Mucosa of descending colon (tissue), 3 donors: ENCODE results near the gene BCL2. TPM values are rescaled to one million over a fixed set of nuclear protein-coding genes. Genes with fewer than 3 reads are reported as not detected.

ENCODE experiments used
- ATAC-seq: fragments of 200-7000 bp; cut with Tn5 transposase; one replicate; pipeline ENCODE4 v1.9.1; 2020; ENCODE audit warnings: mild to moderate bottlenecking, moderate library complexity
- DNase-seq, 3 donors: peaks; one replicate each; pipeline ENCODE4 v3.0.0-alpha.2; 2020
- H3K36me3 ChIP-seq: fragments of 200-600 bp; one replicate; pipeline ENCODE4 v1.8.0; 2021; ENCODE audit warnings: low read depth, mild to moderate bottlenecking
- H3K4me1 ChIP-seq: fragments of 200-600 bp; one replicate; pipeline ENCODE4 v1.8.0; 2021; ENCODE audit warnings: low read depth, mild to moderate bottlenecking
- H3K4me3 ChIP-seq: fragments of 200-600 bp; one replicate; pipeline ENCODE4 v1.8.0; 2021; ENCODE audit warnings: mild to moderate bottlenecking
- H3K9me3 ChIP-seq: fragments of 200-600 bp; one replicate; pipeline ENCODE4 v1.8.0; 2021; ENCODE audit warnings: mild to moderate bottlenecking
- intact Hi-C, 2 donors: fragments of 100-400 bp; cut with DNase I in 1 of 2; cut with micrococcal nuclease in 1 of 2; formaldehyde crosslinking; loops; one replicate each; pipeline versions ENCODE4 v1.11.0 to v1.11.1; 2022; cut with DNase I, micrococcal nuclease
- total RNA-seq, 3 donors: library from RNA; stranded (reverse); fragmentation: NEBNext Ultra II Directional in 2 of 3; extraction: Animal tissue kit (Norgen Biotek cat#: 25700) in 2 of 3; gene quantifications; one replicate each; pipeline versions ENCODE4 v1.2.1 to v1.2.4, GENCODE V29; 2021 to 2023
- TF ChIP-seq, protein P1 (sequence below): fragments of 200-600 bp; IDR thresholded peaks from one replicate; pipeline ENCODE4 v1.8.0; 2022; ENCODE audit warnings: antibody characterized with exemption, mild to moderate bottlenecking
- donor health status: DM: no; HTN: no; CAD: no; lungs with moderate emphysema.
- donor health status: DM: no; HTN: no; CAD: no.
- donor health status: DM: no; HTN: yes; CAD: no.

Gene BCL2
- total RNA-seq, 3 donors from 2014 or later: 17.7 to 25.7 (median 20.5) TPM

DNA sequence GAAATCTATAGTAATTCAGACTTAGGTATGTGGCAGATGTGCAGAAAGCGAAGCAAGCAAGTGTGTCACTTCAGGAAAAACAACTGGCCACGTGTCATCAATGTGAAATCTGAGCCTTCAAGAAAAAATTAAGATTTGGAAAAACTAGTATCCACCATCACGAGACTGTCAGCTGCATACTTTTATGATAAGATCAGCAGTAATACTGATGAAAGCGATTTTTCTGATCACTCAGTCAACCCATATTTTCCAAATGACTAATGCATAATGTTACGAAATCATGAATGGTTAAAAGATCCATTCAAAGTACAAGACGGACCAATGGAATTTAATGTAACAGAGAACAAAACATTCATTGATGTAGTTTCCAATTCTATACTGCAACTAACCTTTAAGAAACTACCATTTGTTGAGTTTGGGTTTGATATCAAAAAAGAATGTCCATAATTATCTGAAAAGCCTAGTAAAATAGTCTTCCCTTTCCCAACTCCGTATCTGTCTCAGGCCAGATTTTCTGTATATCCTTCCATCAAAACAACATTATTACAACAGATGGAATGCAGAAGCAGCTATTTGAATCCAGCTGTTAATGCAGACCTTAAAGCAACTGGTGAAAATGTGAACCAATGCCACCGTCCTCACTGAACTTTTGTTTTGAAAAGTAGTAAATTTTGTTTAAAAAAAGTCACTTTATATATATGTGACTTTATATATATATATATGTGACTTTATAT, 17.0 kb upstream of the BCL2 start:
- H3K36me3 ChIP-seq: peaks cover 6% of the 10 kb centered on the region
- H3K4me3 ChIP-seq: no peak overlapping the region
- DNase-seq (no peak), ATAC-seq (no peak)
- TF ChIP-seq, protein P1, sequence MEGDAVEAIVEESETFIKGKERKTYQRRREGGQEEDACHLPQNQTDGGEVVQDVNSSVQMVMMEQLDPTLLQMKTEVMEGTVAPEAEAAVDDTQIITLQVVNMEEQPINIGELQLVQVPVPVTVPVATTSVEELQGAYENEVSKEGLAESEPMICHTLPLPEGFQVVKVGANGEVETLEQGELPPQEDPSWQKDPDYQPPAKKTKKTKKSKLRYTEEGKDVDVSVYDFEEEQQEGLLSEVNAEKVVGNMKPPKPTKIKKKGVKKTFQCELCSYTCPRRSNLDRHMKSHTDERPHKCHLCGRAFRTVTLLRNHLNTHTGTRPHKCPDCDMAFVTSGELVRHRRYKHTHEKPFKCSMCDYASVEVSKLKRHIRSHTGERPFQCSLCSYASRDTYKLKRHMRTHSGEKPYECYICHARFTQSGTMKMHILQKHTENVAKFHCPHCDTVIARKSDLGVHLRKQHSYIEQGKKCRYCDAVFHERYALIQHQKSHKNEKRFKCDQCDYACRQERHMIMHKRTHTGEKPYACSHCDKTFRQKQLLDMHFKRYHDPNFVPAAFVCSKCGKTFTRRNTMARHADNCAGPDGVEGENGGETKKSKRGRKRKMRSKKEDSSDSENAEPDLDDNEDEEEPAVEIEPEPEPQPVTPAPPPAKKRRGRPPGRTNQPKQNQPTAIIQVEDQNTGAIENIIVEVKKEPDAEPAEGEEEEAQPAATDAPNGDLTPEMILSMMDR: no peak
- no peaks in the 10 kb centered on the region for H3K4me1 ChIP-seq
- intact Hi-C loops: no loop called here
- no peaks in the 10 kb centered on the region for H3K9me3 ChIP-seq

DNA sequence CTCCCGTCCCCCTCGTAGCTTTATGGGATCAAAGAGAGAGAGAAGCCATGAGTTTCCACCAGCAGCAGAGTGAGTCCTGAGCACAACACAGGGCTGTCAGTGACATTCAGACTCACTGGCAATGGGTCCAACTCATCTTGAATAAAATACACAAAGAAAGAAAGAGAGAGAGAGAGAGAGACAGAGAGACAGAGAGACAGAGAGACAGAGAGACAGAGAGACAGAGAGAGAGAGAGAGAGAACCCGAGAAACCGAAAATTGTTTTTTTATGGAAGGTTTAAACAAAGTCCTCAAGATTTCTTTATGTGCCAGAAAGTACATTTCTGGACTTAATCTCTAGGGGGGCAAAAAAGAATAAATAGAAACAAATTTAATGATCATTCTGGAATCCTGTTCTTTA, 11.5 kb upstream of the BCL2 start:
- intact Hi-C loops: loop anchor here in 1 of 2 donors (5.0 kb wide), 1 partner anchor 204 kb away; no protein-coding TSS in a partner anchor
- TF ChIP-seq, protein P1: no peak
- ATAC-seq (no peak), DNase-seq (no peak)
- Histone ChIP-seq H3K36me3 (peaks cover 6% of the 10 kb centered on the region), H3K4me1 (no peaks in the 10 kb centered on the region), H3K4me3 (no peak overlapping the region), H3K9me3 (no peaks in the 10 kb centered on the region)

DNA sequence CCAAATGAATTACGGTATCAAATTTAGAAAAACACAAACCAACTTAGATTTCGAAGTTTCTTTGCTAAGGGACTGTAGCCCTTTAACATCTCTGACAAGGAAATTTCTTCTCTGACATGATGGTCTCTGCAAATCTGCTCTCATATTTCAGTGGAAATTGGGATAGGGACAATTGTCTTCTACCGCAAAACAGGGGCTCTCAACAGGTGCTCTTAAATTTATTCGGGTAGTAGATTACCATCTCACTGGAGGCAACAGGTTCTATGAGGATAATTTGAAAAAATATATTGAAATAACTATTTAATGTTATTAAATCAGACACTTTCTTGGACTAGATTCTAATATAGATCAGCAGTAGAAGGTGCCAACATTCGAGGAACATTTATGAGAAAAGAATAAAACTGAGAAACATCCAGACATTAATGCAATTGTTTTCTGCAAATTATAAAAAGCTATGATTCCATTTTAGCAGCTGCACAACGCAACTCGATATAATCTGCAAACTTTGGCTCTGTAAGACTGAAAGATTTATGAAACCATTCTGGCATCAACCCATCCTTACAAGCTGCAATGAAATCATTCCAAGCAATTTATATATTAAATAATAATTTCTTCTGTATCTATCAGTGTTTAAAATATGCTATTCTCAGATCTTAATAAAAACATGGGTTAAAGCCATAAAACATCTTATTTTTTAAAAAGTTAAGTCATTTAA, 10.0 kb upstream of the BCL2 start:
- Histone ChIP-seq H3K4me3 (no peak overlapping the region), H3K36me3 (peaks cover 2% of the 10 kb centered on the region), H3K4me1 (no peaks in the 10 kb centered on the region), H3K9me3 (no peaks in the 10 kb centered on the region)
- DNase-seq (no peak), ATAC-seq (no peak)
- intact Hi-C loops: loop anchor here in 1 of 2 donors (5.0 to 10.0 kb wide), 2 partner anchors 202 to 315 kb away; no protein-coding TSS in a partner anchor
- TF ChIP-seq, protein P1: no peak

DNA sequence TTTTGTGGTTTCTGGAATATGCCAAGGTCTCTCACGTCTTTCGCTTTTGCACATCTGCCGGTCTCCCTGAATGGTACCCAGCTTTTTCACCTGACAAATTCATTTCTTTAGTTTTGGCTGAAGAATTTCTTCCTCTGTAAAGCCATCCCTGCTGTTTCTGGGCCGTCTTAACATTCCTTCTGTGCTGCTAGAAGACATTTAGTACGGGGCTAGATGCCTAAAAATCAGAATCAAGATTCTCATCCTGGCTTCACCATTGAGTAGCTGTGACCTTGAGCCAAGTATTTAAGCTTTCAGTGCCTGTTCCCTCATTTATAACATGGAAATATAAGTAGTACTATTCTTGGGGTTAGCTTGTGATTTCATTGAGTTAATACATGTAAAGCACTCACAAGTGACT, 6.4 kb upstream of the BCL2 start:
- Histone ChIP-seq H3K36me3 (no peaks in the 10 kb centered on the region), H3K9me3 (no peaks in the 10 kb centered on the region), H3K4me3 (no peak overlapping the region), H3K4me1 (no peaks in the 10 kb centered on the region)
- TF ChIP-seq, protein P1: no peak
- DNase-seq: no peak
- intact Hi-C loops: loop anchor here in 1 of 2 donors (10.0 kb wide), 1 partner anchor 311 kb away; no protein-coding TSS in a partner anchor
- ATAC-seq: no peak

DNA sequence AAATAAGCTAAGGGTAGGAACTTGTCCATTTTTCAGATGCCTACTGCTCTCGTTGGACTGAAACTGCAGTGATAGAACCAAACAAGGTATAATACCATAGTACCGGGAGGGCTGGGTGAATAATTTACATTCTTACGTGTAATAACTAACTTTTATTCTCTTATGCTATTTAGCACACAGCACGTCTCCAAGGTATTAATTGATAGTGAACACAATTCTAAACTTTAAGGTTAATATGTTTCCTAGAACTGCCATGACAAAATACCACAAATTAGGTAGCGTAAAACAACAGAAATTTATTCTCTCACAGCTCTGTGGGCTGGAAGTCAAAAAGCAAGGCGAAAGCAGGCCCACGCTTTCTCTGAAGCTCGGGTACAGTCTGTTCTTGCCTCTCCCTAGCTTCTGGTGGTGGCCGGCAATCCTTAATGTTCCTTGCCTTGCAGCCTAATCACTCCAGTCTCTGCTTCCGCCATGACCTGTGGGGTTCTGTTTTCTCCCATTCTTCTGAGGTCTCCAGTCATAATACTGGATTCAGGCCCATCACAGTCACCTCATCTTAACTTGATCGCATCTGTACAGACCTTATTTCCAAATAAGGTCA, 5.6 kb upstream of the BCL2 start:
- intact Hi-C loops: loop anchor here in 1 of 2 donors (10.0 kb wide), 1 partner anchor 310 kb away; no protein-coding TSS in a partner anchor
- no peak for DNase-seq
- TF ChIP-seq, protein P1: no peak
- no peaks in the 10 kb centered on the region for H3K36me3 ChIP-seq
- H3K4me3 ChIP-seq: no peak overlapping the region
- no peak for ATAC-seq
- no peaks in the 10 kb centered on the region for H3K4me1 ChIP-seq
- no peaks in the 10 kb centered on the region for H3K9me3 ChIP-seq
